PC-9 (cell line): Measurements from ENCODE around the gene AKIP1. TPM values are rescaled to one million over a fixed set of nuclear protein-coding genes. Genes with fewer than 3 reads are reported as not detected.

Source experiments
- BruUV-seq: library from RNA; stranded (reverse); fragments of 400-500 nt; replicated peaks from 2 replicates; lab custom pipeline; 2021; lab: Mats Ljungman, UMichigan
- CTCF ChIA-PET: fragments of 300-600 bp; sonication (Branson Sonifier 250); formaldehyde crosslinking; loops from one replicate; lab custom pipeline; 2022; ENCODE audit warnings: antibody characterized with exemption; lab: Charles Lee
- POLR2A ChIA-PET: fragments of 300-600 bp; sonication (Branson Sonifier 250); formaldehyde crosslinking; loops from one replicate; lab custom pipeline; 2022; ENCODE audit warnings: antibody characterized with exemption; ENCODE audit not compliant: unreplicated experiment; lab: Charles Lee
- DNase-seq, 2 experiments: peaks; one replicate each; pipeline versions ENCODE4 v3.0.0 to v3.0.0-alpha.2; 2015 to 2022; ENCODE audit warnings: mixed read lengths in 1 of 2
- H2AFZ ChIP-seq: fragments of 200-600 bp; sonication (generic); 2 replicates; pipeline ENCODE4 v1.8.1; 2017; ENCODE audit warnings: antibody characterized with exemption
- H3F3A ChIP-seq: fragments of 200-600 bp; sonication (generic); 2 replicates; pipeline ENCODE4 v1.8.1; 2017; ENCODE audit warnings: antibody characterized with exemption, mild to moderate bottlenecking, low read depth; ENCODE audit not compliant: insufficient read depth
- H3K27ac ChIP-seq: fragments of 200-600 bp; sonication (generic); 2 replicates; pipeline ENCODE4 v1.6.1; 2016; ENCODE audit warnings: mixed run types
- H3K27me3 ChIP-seq: fragments of 200-600 bp; sonication (generic); 2 replicates; pipeline ENCODE4 v1.6.1; 2016; ENCODE audit warnings: low read depth, mixed run types; ENCODE audit not compliant: insufficient read depth
- H3K36me3 ChIP-seq: fragments of 200-600 bp; sonication (generic); 2 replicates; pipeline ENCODE4 v1.6.1; 2016; ENCODE audit warnings: low read depth, mixed run types
- H3K4me1 ChIP-seq: fragments of 200-600 bp; sonication (generic); replicated peaks from 2 replicates; pipeline ENCODE4 v1.6.1; 2016; ENCODE audit warnings: mixed run types; ENCODE audit not compliant: insufficient read depth
- H3K4me2 ChIP-seq: fragments of 200-600 bp; sonication (generic); 2 replicates; pipeline ENCODE4 v1.6.1; 2017; ENCODE audit warnings: mixed run types
- H3K4me3 ChIP-seq: fragments of 200-600 bp; sonication (generic); 2 replicates; pipeline ENCODE4 v1.6.1; 2016; ENCODE audit warnings: mixed run types
- H3K79me2 ChIP-seq: fragments of 200-600 bp; sonication (generic); 2 replicates; pipeline ENCODE4 v1.6.1; 2017; ENCODE audit warnings: low read depth, mixed run types
- H3K9me2 ChIP-seq: fragments of 200-600 bp; sonication (generic); 2 replicates; pipeline ENCODE4 v1.8.1; 2017; ENCODE audit warnings: mild to moderate bottlenecking; ENCODE audit not compliant: insufficient read depth
- H3K9me3 ChIP-seq: fragments of 200-600 bp; sonication (generic); 2 replicates; pipeline ENCODE4 v1.8.1; 2016; ENCODE audit warnings: low read depth; ENCODE audit not compliant: insufficient read depth
- H4K20me1 ChIP-seq: fragments of 200-600 bp; sonication (generic); 2 replicates; pipeline ENCODE4 v1.8.1; 2017; ENCODE audit not compliant: insufficient read depth
- EZH2 ChIP-seq: fragments of 200-600 bp; sonication (generic); IDR thresholded peaks from 2 replicates; pipeline ENCODE4 v1.8.0; 2017; ENCODE audit warnings: antibody characterized with exemption, low read depth
- intact Hi-C: fragments of 100-400 bp; cut with micrococcal nuclease; formaldehyde crosslinking; loops from one replicate; pipeline ENCODE4 v1.10.0; 2022; ENCODE audit not compliant: unreplicated experiment
- total RNA-seq: library from RNA; stranded (reverse); gene quantifications from 2 replicates; pipeline ENCODE4 v1.2.3, GENCODE V29; 2021
- TF ChIP-seq, protein P1 (sequence below): fragments of 200-600 bp; sonication (generic); conservative IDR thresholded peaks from 2 replicates; pipeline ENCODE4 v1.6.1; 2017; ENCODE audit warnings: mixed run types, antibody characterized with exemption, mild to moderate bottlenecking, moderate library complexity

The AKIP1 gene
- total RNA-seq, 1 experiment from 2014 or later: 17.7 TPM

DNA sequence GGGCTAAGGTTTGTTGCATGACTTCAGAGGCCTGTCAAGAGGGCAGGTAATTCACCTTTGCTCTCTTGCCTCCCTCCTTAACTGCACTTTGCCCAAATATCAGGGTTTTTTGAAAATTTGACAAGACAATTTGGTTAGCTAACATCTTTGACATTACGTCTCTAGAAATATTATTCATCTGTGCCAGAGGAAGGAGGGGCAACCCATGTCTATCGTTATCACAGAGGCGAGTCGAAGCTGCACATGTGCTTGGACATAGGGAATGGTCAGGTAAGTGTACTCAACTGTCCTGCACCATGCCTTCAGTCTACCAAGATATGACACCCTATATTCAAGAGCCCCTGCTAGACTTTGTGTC is 3.7 kb downstream of the AKIP1 start:
- ChIA-PET POLR2A (no interaction called here), CTCF (interaction anchor here (0.6 kb wide), 1 partner anchor 473 kb away, joined by 4 read pairs; no protein-coding TSS in a partner anchor)
- no peaks in the 10 kb centered on the region for H3K36me3 ChIP-seq
- no peak overlapping the region for H3K4me2 ChIP-seq
- H3K79me2 ChIP-seq: 0 out of 2 replicates have a peak, but pooled peaks cover 5% of the 10 kb centered on the region
- H4K20me1 ChIP-seq: no peaks in the 10 kb centered on the region
- TF ChIP-seq, protein P1, sequence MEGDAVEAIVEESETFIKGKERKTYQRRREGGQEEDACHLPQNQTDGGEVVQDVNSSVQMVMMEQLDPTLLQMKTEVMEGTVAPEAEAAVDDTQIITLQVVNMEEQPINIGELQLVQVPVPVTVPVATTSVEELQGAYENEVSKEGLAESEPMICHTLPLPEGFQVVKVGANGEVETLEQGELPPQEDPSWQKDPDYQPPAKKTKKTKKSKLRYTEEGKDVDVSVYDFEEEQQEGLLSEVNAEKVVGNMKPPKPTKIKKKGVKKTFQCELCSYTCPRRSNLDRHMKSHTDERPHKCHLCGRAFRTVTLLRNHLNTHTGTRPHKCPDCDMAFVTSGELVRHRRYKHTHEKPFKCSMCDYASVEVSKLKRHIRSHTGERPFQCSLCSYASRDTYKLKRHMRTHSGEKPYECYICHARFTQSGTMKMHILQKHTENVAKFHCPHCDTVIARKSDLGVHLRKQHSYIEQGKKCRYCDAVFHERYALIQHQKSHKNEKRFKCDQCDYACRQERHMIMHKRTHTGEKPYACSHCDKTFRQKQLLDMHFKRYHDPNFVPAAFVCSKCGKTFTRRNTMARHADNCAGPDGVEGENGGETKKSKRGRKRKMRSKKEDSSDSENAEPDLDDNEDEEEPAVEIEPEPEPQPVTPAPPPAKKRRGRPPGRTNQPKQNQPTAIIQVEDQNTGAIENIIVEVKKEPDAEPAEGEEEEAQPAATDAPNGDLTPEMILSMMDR: peak; percentile 12; the same call in 1 of the 2 replicates
- no peak for TF ChIP-seq EZH2
- peaks cover 11% of the 10 kb centered on the region for H3K4me1 ChIP-seq
- no peak overlapping the region for H3K27ac ChIP-seq
- H3K4me3 ChIP-seq: no peak overlapping the region
- intact Hi-C loops: loop anchor here (5.0 kb wide), 1 partner anchor 223 kb away; no protein-coding TSS in a partner anchor
- no peak for DNase-seq
- no peaks in the 10 kb centered on the region for H3K9me3 ChIP-seq
- no peaks in the 10 kb centered on the region; the same call in 1 of the 2 replicates for H3F3A ChIP-seq
- no TSS peak for BruUV-seq
- H3K27me3 ChIP-seq: no peaks in the 10 kb centered on the region
- H3K9me2 ChIP-seq: no peaks in the 10 kb centered on the region
- no peak overlapping the region for H2AFZ ChIP-seq

DNA sequence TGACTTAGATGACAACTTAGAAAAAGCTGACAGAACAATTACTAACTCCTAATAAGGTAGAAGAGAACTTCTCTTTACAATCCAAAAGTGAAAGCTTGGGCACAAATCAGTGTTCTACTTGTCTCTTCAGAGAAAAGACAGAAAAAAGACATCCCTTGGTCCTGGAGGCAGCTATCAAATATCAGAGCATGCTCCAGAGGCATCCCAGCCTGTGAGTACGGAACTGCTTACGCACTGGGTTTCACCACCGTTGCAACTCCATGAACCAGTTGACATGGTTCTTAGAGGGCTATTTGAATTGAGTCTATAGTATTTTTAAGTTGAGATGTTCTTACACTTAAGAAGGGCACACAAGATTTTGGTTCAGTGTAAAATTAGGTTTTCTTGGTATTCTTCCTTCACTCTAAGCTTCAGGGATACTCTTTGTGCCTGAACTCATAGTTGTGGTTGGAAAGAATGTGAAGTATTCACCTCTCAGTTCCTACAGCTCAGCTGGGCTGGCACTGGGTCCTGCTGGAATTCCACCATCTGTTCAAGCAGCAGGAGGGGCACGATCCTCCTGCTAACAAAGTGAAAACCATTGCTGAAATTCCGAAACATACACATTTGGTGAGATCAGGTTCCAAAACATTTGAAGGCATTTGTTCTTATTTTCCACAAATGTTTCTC is 6.3 kb downstream of the AKIP1 start:
- TF ChIP-seq EZH2: no peak
- TF ChIP-seq, protein P1: no peak
- DNase-seq: peak in 1 of 2 experiments; percentile 47
- Histone ChIP-seq H3K4me2 (peak overlapping the region; percentile 20; the same call in 1 of the 2 replicates), H3K27me3 (no peaks in the 10 kb centered on the region), H3K9me2 (no peaks in the 10 kb centered on the region), H2AFZ (no peak overlapping the region), H3K4me3 (no peak overlapping the region), H3K4me1 (peaks cover 2% of the 10 kb centered on the region; the same call in 1 of the 2 replicates), H3F3A (no peaks in the 10 kb centered on the region; the same call in 1 of the 2 replicates), H3K9me3 (no peaks in the 10 kb centered on the region), H3K27ac (no peak overlapping the region), H3K79me2 (0 out of 2 replicates have a peak, but pooled peaks cover 3% of the 10 kb centered on the region), H4K20me1 (no peaks in the 10 kb centered on the region), H3K36me3 (no peaks in the 10 kb centered on the region)
- CTCF ChIA-PET: interaction anchor here (0.6 to 1.2 kb wide), 3 partner anchors 42 to 221 kb away, joined by 3 to 4 read pairs (median 3); no protein-coding TSS in a partner anchor
- POLR2A ChIA-PET: no interaction called here
- intact Hi-C loops: loop anchor here (2.0 kb wide), 1 partner anchor 42 kb away; no protein-coding TSS in a partner anchor
- no TSS peak for BruUV-seq

DNA sequence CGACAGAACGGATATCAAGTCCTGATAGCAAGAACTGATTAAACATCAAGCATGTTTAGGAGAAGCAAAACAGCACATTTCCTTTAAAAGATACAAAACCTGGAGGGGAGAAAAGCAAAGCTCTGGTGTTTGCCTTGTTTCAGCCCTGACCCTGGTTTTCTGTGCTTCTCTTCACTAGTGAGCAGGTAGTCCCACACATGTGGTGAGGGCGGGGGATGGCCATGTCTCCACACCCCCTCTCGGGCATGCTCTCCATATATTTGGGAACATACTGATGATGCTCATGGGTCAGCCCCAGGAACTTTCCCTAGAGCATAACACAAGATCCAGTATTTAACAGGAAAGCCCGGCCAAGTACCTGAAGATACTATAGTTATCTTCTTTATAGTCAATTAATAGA is 11.7 kb downstream of the AKIP1 start:
- Histone ChIP-seq H3K27ac (no peak overlapping the region), H3K4me3 (no peak overlapping the region), H3K79me2 (no peaks in the 10 kb centered on the region), H3K4me1 (no peaks in the 10 kb centered on the region), H3K36me3 (no peaks in the 10 kb centered on the region), H2AFZ (no peak overlapping the region), H3K27me3 (no peaks in the 10 kb centered on the region), H3K9me2 (no peaks in the 10 kb centered on the region), H3K9me3 (no peaks in the 10 kb centered on the region), H3F3A (no peaks in the 10 kb centered on the region), H4K20me1 (no peaks in the 10 kb centered on the region), H3K4me2 (no peak overlapping the region)
- no peak for TF ChIP-seq EZH2
- TF ChIP-seq, protein P1: no peak
- ChIA-PET POLR2A (no interaction called here), CTCF (no interaction called here)
- BruUV-seq: no TSS peak
- intact Hi-C loops: no loop called here
- DNase-seq: no peak
